Glomerular visceral epithelial cell (primary cell): ENCODE data around the gene DPP6.

Source experiments
- DNase-seq: peaks from one replicate; pipeline ENCODE4 v3.0.0-alpha.2; 2016; ENCODE audit errors: extremely low spot score

Gene DPP6

GRCh38 chr7:154412105-154412504, 359.9 kb downstream of the DPP6 start:
- no peak for DNase-seq

GRCh38 chr7:154415709-154416399, 363.7 kb downstream of the DPP6 start:
- no peak for DNase-seq

DNA sequence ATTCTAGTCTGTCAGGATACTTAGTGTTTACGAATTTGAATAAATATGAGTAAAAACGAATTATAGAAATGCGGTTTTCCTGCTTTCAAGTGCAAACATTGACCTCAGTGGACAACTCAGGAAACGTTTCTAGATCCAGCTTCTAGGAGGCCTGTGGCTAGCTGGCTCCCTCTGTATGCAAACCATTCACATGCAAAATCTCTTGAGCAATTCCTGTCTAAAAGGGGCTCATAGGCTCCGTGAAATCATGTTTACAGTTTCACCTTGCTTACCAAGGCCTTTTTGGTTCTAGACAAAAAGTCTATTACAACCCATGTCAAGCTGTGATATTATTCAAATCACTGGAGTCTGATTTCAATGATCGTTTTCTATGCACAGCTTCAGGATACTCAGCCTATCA, 364.5 kb downstream of the DPP6 start:
- DNase-seq = no peak

DNA sequence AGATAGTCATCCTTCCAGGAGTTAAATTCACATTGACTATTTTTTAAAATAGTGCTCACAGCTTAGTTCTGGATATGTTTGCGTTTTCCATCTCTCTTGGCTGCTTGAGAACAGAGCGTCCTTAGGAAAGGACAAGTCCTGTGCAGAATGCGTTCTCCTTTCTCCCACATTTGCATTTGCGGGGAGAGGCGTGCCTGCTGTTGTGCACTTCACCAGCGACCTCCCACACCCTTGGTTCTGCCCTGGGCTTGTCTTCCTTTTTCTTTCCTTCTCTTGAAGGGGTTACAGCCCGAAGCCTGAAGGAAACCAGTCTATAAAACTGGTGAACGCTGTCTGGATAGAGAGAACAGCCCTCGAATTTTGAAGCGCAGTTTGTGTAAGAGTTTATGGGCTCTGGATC, 367.1 kb downstream of the DPP6 start:
- no peak for DNase-seq

- DNase-seq = no peak
These were observed 371.0 kb downstream of the DPP6 start for GRCh38 chr7:154423231-154423630.

DNA sequence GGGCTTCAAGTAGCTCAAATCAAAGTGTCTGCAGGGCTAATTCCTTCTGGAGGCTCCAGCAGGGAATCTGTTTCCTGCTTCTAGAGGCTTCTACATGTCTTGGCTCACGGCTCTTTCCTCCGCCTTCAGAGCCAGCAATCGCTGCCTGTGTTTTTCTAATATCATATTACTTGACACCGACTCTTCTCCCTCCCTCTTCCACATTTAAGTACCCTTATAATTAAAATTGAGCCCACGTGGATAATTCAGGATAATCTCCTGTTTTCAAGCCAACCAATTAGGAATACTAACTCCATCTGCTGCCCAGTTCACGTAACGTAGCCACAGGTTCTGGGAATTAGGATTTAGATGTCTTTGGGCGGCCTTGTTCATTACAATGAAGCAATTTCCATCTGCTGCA, 372.2 kb downstream of the DPP6 start:
- no peak for DNase-seq

- DNase-seq = no peak
These were observed 373.1 kb downstream of the DPP6 start for GRCh38 chr7:154425271-154425670.

DNA sequence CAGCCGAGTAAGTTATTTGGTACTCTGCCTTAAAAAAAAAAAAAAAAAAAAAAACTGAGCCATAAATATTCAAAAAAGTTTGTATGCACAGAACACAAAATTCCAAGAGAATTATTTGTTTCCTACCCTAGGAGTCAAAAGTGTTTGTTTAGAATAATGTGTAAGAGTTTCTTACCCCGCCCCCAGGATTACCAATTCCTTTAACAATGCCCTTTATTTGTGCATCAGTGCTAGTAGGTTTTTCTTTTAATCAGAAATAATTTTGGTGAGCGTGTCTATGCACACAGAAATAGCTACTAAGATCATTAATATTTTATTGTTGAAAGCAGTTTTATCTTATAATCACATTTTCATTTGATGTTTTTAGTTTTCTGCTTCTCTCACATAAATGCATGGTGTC, 374.6 kb downstream of the DPP6 start:
- no peak for DNase-seq

DNA sequence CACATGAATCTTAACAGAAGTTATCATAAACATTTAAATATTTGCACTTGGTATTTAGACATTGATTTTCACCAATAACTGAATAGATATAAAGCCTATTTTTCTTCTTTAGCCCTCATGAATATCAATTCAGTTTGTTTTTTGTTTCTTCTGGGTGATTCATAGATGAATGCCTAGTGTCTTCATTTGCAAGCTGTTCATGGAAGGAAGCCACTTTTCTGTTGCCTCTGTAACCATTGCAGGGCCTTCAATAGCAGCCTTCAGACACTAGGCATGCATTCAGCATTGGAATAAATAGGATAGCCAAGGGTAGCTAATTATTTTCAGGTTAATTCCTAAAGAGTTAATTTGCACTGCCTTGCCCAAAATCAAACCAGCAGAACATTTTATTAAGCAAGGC, 375.3 kb downstream of the DPP6 start:
- no peak for DNase-seq

DNA sequence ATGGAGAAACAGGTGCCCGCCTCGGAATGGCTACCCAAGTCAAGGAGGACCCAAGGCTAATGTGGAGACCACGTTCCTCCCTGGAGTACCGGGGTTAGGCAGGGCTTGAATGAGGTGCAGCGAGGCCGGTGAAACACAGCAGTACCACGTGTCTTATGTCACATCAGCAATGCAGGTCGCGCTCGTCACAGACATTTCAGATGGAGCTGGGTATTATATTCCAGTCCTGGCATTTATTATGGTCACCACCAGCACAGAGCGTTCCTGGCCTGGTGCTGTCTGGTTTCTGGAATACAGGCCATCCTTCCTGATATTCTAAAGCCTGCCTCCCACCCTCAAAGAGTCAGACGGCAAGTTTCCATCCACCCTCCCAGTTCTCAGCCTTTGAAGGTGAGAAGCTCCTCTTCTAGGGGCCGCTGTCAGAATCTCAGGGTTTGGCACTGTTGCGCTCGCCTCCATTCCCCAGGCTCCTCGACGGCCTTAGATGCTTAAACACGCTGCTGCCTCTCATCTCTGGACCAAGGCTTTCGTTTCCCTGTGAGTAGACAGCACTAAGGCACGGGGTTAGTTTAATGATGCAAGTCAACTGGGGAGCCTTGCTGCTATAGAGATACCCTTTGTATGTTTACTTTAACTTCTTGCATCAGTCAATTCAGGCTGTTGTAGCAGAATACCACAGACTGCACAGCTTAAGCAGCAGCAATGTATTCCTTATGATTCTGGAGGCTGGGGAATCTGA, 377.6 kb downstream of the DPP6 start:
- DNase-seq = no peak

DNA sequence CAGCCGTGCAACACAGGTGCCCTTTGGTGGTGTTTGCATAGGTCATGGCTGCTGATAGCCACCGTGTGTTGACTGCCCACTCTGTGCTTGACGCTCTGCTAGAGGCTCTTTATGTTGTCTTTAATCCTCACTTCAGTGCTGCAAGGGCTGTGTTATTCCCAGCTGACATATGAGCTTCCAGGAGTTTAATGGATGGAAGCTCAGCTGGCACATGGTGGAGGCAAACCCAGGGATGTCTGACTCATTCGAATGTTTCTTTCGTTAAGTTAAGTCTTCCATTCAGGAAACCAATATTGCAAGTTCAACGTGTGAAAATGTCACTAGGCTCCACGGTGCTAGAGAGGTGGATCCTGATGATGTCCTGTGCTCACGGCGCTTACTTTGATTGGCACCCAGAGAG, 378.4 kb downstream of the DPP6 start:
- no peak for DNase-seq

GRCh38 chr7:154431045-154431444, 378.8 kb downstream of the DPP6 start:
- no peak for DNase-seq

- no peak for DNase-seq
These were observed 381.7 kb downstream of the DPP6 start for GRCh38 chr7:154433632-154434598.

DNA sequence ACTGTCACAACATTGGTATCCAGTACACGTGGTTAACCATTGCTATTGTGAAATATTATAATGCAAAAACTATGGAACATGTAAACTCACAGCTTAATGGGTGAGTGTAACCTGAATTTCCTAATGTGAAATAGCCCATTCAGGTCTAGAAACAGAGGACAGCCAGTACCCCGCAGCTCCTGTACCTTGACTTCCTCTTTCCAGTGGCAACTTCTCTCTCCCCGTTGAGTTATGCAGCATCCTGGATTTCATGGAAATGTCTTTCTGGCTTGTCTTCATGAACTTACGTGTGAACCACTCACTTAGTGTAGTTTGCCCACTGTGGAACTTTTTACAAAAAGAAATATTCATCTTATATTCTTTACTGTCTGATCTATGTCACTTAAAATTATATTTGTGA, 384.4 kb downstream of the DPP6 start:
- no peak for DNase-seq

DNA sequence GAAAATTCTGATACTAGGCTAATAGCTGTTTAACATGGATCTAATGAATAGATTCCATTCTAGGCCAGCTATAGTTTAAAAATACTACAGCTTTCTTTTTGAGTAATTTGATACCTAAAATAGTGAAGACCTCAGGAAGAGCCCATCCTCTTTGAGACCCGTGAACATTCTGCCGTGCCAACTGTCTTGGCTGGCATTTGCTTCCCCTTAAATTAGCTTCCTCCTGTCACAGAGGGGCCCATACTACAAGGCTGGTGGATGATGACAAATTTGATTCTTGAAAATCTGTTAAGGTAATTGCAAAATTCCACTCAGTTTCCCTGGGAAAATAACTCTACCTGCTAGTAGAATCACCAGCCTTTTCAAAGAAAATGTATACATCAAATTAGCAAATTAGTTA, 385.0 kb downstream of the DPP6 start:
- DNase-seq = no peak

- no peak for DNase-seq
These were observed 386.6 kb downstream of the DPP6 start for GRCh38 chr7:154438571-154439367.

GRCh38 chr7:154440058-154440457, 387.9 kb downstream of the DPP6 start:
- DNase-seq = no peak

- DNase-seq = no peak
These were observed 388.5 kb downstream of the DPP6 start for GRCh38 chr7:154440651-154441050.

DNA sequence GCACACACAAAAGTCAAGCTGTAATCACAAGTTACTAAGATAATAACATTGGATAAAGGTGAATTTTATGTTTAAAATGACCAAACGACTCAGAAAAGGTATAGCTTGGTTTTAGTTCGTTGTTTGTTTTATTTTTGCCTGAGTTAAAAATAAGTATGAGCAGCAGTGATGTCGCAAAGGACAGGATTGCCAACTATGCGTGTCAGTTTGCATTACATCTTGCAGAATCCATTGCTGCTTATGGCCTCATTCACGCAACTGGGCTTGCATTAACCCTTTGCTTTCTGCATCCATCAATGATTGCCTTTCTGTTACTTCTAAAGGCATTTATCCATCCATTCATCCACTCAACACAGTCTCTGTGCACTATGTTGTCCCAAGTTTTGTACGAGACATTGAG, 389.6 kb downstream of the DPP6 start:
- no peak for DNase-seq

DNA sequence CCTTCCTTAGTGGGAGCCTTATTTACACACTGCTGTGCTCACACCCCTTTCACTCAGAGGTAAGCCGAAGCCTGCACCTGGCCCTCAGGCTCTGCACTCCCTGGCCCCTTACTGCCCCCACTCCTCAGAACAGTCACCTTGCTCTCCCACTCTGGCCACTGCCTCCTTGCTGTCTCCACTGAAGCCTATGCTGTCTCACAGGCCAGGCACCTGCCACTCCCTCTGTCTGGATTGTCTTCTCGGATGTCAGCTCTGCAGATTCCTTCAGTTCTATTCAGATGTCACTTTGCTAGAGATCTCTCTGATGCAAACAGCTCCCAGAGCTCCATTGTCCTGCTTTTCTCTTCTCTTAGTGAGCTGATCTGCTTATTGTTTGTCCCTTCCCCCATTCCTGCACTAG, 390.7 kb downstream of the DPP6 start:
- no peak for DNase-seq

DNA sequence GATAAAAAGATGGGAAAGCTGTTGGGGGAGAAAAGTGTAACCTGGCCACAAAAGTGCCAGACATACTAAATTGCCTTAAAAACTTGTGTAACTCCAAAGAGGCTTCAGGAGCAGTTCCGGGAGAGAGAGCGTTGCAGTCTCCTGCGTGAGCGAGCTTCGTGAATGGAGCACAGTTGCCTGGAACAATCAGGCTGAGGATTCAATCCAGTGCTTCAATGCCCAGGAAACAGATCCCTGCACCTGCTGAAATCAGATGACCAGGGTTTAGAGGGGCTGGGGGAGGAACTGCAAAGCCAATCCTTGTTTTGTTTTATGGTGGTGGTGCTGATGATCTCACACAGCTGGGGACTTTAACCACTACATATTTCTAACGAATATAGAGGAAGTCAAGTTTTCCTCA, 398.3 kb downstream of the DPP6 start:
- DNase-seq = no peak
